ENCODE data around the gene ARVCF. TPM values are rescaled to one million over a fixed set of nuclear protein-coding genes. Genes with fewer than 3 reads are reported as not detected.

Gene ARVCF
- total RNA-seq, 3 donors from 2014 or later (not counting 1 experiment from before 2014, with no cell fraction given): 37.8 to 62.0 (median 38.7) TPM

GRCh38 chr22:19964701-19965386 lies 51.8 kb downstream of the ARVCF start:
- H3K4me1 Mint-ChIP-seq: peaks cover 16 to 17% of the 10 kb centered on the region in 2 donors
- DNase-seq: no peak
- Histone ChIP-seq H3K4me3 (ENCODE audit: low read length) (no peak overlapping the region), H3K27ac (ENCODE audit: low read length) (no peak overlapping the region), H3K27me3 (ENCODE audit: control insufficient read depth, insufficient read depth, low read length) (no peaks in the 10 kb centered on the region), H3K9me3 (ENCODE audit: control insufficient read depth, insufficient read depth, low read length) (no peaks in the 10 kb centered on the region), H3K4me1 (ENCODE audit: control insufficient read depth, insufficient read depth, low read length) (peaks cover 33% of the 10 kb centered on the region), H3K36me3 (ENCODE audit: control insufficient read depth, insufficient read depth, low read length) (peaks cover 35% of the 10 kb centered on the region)
- H3K27ac Mint-ChIP-seq: peak overlapping the region in 1 of 2 donors; percentile 87
- H3K9me3 Mint-ChIP-seq: no peaks in the 10 kb centered on the region
- H3K4me3 Mint-ChIP-seq: peak overlapping the region; percentile 40
- WGBS (ENCODE audit: insufficient coverage): 92% methylated on average over 12 of the region's 15 CpGs
- H3K27me3 Mint-ChIP-seq (ENCODE audit: low read depth in 2 of 2): no peaks in the 10 kb centered on the region
- H3K36me3 Mint-ChIP-seq: no peaks in the 10 kb centered on the region
- ATAC-seq: no peak
- no peak for TF ChIP-seq CTCF (IDR thresholded peaks at IDR 0.05)
- intact Hi-C loops (cut with micrococcal nuclease): no loop called here

- intact Hi-C loops (cut with micrococcal nuclease): no loop called here
- Mint-ChIP-seq H3K4me3 (no peak overlapping the region), H3K27me3 (ENCODE audit: low read depth in 2 of 2) (no peaks in the 10 kb centered on the region), H3K9me3 (no peaks in the 10 kb centered on the region), H3K36me3 (no peaks in the 10 kb centered on the region), H3K4me1 (peaks cover 16 to 21% of the 10 kb centered on the region in 2 donors), H3K27ac (no peak overlapping the region)
- H3K27ac ChIP-seq (ENCODE audit: low read length): no peak overlapping the region
- peaks cover 30% of the 10 kb centered on the region for H3K36me3 ChIP-seq (ENCODE audit: control insufficient read depth, insufficient read depth, low read length)
- H3K4me1 ChIP-seq (ENCODE audit: control insufficient read depth, insufficient read depth, low read length): peaks cover 32% of the 10 kb centered on the region
- DNase-seq (no peak), ATAC-seq (no peak)
- TF ChIP-seq CTCF (IDR thresholded peaks at IDR 0.05): no peak
- no peaks in the 10 kb centered on the region for H3K9me3 ChIP-seq (ENCODE audit: control insufficient read depth, insufficient read depth, low read length)
- no peaks in the 10 kb centered on the region for H3K27me3 ChIP-seq (ENCODE audit: control insufficient read depth, insufficient read depth, low read length)
- WGBS (ENCODE audit: insufficient coverage): 97% methylated on average over 12 of the region's 12 CpGs
- no peak overlapping the region for H3K4me3 ChIP-seq (ENCODE audit: low read length)
Measured at GRCh38 chr22:19963863-19964642, 52.6 kb downstream of the ARVCF start.

- no peak for ATAC-seq
- 92% methylated on average over 28 of the region's 30 CpGs for WGBS (ENCODE audit: insufficient coverage)
- no peaks in the 10 kb centered on the region for H3K9me3 ChIP-seq (ENCODE audit: control insufficient read depth, insufficient read depth, low read length)
- DNase-seq: no peak
- peaks cover 26% of the 10 kb centered on the region for H3K36me3 ChIP-seq (ENCODE audit: control insufficient read depth, insufficient read depth, low read length)
- no peak overlapping the region for H3K4me3 Mint-ChIP-seq
- no peaks in the 10 kb centered on the region for H3K27me3 Mint-ChIP-seq (ENCODE audit: low read depth in 2 of 2)
- no peak overlapping the region for H3K27ac ChIP-seq (ENCODE audit: low read length)
- H3K36me3 Mint-ChIP-seq: no peaks in the 10 kb centered on the region
- peaks cover 32% of the 10 kb centered on the region for H3K4me1 ChIP-seq (ENCODE audit: control insufficient read depth, insufficient read depth, low read length)
- intact Hi-C loops (cut with micrococcal nuclease): no loop called here
- H3K27ac Mint-ChIP-seq: no peak overlapping the region
- no peaks in the 10 kb centered on the region for H3K27me3 ChIP-seq (ENCODE audit: control insufficient read depth, insufficient read depth, low read length)
- H3K9me3 Mint-ChIP-seq: no peaks in the 10 kb centered on the region
- H3K4me3 ChIP-seq (ENCODE audit: low read length): no peak overlapping the region
- peaks cover 16 to 21% of the 10 kb centered on the region in 2 donors for H3K4me1 Mint-ChIP-seq
- no peak for TF ChIP-seq CTCF (IDR thresholded peaks at IDR 0.05)
Measured at GRCh38 chr22:19962909-19963806, 53.5 kb downstream of the ARVCF start.

Measured in natural killer cell (primary cell).